ENCODE results near the gene PRKD1. TPM values are rescaled to one million over a fixed set of nuclear protein-coding genes. Genes with fewer than 3 reads are reported as not detected.
"Not testable (repeated sequence)": the region's sequence is repeated elsewhere in the genome, so short reads cannot be mapped to it uniquely, and the experiment has no call there.

Gene PRKD1
- total RNA-seq, 2 donors from 2014 or later, result 1.0 to 2.8 TPM

DNA sequence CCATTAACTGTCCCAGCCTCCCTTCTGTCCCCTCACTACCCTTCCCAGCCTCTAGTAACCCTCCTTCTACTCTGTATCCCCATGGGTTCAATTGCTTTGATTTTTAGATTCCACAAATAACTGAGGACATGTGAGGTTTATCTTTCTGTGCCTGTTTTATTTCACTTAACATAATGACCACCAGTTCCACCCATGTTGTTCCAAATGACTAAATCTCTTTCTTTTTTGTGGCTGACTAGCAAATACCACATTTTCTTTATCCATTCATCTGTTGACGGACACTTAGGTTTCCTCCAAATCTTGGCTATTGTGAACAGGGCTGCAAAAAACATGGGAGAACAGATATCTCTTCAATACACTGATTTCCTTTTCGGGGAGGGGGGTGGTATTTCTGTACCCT lies 65.7 kb downstream of the PRKD1 start:
- Histone ChIP-seq H3K27ac (no peak overlapping the region), H3K27me3 (no peaks in the 10 kb centered on the region), H3K9ac (ENCODE audit: low read depth in 2 of 2, low read length in 2 of 2) (no peak overlapping the region), H3K36me3 (no peaks in the 10 kb centered on the region), H3K9me3 (no peaks in the 10 kb centered on the region), H3K4me1 (no peaks in the 10 kb centered on the region), H3K4me3 (no peak overlapping the region)
- DNase-seq, result no peak
- TF ChIP-seq, protein P1, sequence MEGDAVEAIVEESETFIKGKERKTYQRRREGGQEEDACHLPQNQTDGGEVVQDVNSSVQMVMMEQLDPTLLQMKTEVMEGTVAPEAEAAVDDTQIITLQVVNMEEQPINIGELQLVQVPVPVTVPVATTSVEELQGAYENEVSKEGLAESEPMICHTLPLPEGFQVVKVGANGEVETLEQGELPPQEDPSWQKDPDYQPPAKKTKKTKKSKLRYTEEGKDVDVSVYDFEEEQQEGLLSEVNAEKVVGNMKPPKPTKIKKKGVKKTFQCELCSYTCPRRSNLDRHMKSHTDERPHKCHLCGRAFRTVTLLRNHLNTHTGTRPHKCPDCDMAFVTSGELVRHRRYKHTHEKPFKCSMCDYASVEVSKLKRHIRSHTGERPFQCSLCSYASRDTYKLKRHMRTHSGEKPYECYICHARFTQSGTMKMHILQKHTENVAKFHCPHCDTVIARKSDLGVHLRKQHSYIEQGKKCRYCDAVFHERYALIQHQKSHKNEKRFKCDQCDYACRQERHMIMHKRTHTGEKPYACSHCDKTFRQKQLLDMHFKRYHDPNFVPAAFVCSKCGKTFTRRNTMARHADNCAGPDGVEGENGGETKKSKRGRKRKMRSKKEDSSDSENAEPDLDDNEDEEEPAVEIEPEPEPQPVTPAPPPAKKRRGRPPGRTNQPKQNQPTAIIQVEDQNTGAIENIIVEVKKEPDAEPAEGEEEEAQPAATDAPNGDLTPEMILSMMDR (IDR thresholded peaks at IDR 0.05), result no peak
- intact Hi-C loops (cut with DNase I), result no loop called here

DNA sequence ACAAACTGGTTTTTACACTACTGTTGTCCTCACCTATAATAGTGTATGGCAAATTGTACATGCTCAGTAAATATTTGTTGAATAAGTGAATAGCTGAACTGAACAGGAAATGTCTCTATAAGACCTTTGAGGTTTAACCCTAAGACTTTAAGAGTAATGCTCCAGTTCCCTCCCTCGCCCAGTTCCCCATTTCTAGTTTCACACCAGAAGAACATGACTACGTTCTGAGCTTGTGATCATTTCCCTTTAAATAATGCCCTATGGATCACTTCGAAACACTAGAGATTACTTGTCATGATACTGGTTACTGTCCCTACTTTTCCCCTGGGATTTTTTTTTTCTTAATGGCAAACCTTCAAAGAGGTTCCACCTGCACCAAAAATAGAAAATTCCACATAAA lies 69.3 kb downstream of the PRKD1 start:
- Histone ChIP-seq H3K27me3 (no peaks in the 10 kb centered on the region), H3K4me1 (no peaks in the 10 kb centered on the region), H3K9ac (ENCODE audit: low read depth in 2 of 2, low read length in 2 of 2) (no peak overlapping the region), H3K27ac (no peak overlapping the region), H3K36me3 (no peaks in the 10 kb centered on the region), H3K4me3 (no peak overlapping the region), H3K9me3 (no peaks in the 10 kb centered on the region)
- TF ChIP-seq, protein P1 (IDR thresholded peaks at IDR 0.05), result no peak
- intact Hi-C loops (cut with DNase I), result no loop called here
- DNase-seq, result no peak

DNA sequence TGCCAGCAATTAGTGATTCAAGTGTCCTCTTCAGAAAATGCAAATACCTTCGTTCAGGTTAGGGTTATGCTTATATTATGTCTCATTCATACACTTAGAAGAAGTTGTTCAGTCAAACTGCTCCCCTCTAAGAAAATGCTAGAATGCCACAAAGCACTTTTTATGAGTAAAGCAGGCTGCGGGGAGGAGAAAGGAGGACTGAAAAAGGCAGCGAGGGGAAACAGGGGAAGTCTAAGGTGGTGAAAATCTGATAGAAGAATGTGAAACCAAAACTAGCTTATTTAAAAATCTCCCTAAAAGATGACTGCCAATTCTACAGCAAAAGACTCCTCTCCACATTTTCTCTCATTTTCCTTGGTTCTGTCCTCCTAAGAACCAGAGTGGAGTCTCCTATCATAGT lies 70.1 kb downstream of the PRKD1 start:
- Histone ChIP-seq H3K36me3 (no peaks in the 10 kb centered on the region), H3K4me1 (no peaks in the 10 kb centered on the region), H3K27me3 (no peaks in the 10 kb centered on the region), H3K27ac (no peak overlapping the region), H3K9me3 (no peaks in the 10 kb centered on the region), H3K4me3 (no peak overlapping the region), H3K9ac (ENCODE audit: low read depth in 2 of 2, low read length in 2 of 2) (no peak overlapping the region)
- intact Hi-C loops (cut with DNase I), result no loop called here
- TF ChIP-seq, protein P1 (IDR thresholded peaks at IDR 0.05), result no peak
- no peak for DNase-seq

DNA sequence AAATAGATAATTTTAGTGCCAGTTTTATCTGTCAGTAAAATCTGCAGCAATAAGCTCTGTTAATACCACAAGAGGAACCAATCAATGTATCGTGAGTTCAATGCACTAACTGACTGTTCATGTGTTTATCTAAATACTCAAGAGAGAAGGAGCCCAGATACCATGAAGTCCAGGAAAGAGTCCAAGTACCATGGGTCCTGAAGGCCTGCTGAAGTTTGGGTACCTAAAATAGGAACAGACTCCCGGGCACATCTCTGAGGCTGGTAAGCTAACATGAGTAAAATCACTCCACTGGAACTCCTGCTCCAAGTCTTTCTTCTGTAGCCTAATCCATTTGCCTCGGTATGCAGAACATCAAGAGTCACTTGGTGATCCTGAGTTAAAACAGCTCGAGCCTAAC lies 71.1 kb downstream of the PRKD1 start:
- no peak for DNase-seq
- Histone ChIP-seq H3K36me3 (no peaks in the 10 kb centered on the region), H3K9me3 (no peaks in the 10 kb centered on the region), H3K4me3 (no peak overlapping the region), H3K27me3 (no peaks in the 10 kb centered on the region), H3K9ac (ENCODE audit: low read depth in 2 of 2, low read length in 2 of 2) (no peak overlapping the region), H3K27ac (no peak overlapping the region), H3K4me1 (no peaks in the 10 kb centered on the region)
- TF ChIP-seq, protein P1 (IDR thresholded peaks at IDR 0.05), result no peak
- intact Hi-C loops (cut with DNase I), result no loop called here

DNA sequence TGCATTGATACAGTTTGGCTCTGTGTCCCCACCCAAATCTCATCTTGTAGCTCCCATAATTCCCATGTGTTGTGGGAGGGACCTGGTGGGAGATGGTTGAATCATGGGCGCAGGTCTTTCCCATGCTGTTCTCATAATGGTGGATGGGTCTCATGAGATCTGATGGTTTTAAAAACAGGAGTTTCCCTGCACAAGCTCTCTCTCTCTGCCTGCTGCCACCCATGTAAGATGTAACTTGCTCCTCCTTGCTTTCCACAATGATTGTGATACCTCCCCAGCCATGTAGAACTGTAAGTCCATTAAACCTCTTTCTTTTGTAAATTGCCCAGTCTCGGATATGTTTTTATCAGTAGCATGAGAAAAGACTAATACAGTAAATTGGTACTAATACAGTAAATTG lies 74.0 kb downstream of the PRKD1 start:
- DNase-seq; intact Hi-C loops (cut with DNase I); H3K27me3 ChIP-seq; H3K27ac ChIP-seq; H3K9ac ChIP-seq (ENCODE audit: low read depth in 2 of 2, low read length in 2 of 2); H3K4me1 ChIP-seq; H3K36me3 ChIP-seq; H3K4me3 ChIP-seq; H3K9me3 ChIP-seq: not testable (repeated sequence)

DNA sequence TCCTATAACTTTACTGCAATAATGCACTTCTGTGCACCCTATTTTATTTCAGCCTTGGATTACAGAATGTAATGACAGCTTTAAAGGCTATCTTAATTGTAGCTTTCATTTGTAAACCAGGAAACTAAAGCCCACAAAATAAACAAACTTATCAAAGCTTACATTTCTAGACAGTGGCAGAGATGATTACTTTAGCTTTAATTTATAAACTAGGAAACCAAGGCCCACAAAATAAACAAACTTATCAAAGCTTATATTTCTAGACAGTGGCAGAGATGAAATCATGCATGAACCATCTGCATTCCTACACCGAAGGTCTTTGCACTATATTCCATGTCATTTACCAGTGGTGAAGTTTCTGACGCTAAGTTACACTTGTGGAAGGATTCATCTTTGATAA lies 74.4 kb downstream of the PRKD1 start:
- no peaks in the 10 kb centered on the region for H3K36me3 ChIP-seq
- DNase-seq, result no peak
- H3K27me3 ChIP-seq, result no peaks in the 10 kb centered on the region
- H3K4me1 ChIP-seq, result no peaks in the 10 kb centered on the region
- H3K9me3 ChIP-seq, result no peaks in the 10 kb centered on the region
- TF ChIP-seq, protein P1 (IDR thresholded peaks at IDR 0.05), result no peak
- no peak overlapping the region for H3K27ac ChIP-seq
- intact Hi-C loops (cut with DNase I), result no loop called here
- H3K4me3 ChIP-seq, result no peak overlapping the region
- no peak overlapping the region for H3K9ac ChIP-seq (ENCODE audit: low read depth in 2 of 2, low read length in 2 of 2)

All from colonic mucosa (tissue), 4 donors.